22Rv1 (cell line): ENCODE measurements around the gene SDK1.

Experiments used
- H3K27ac ChIP-seq: fragments of 450-650 bp; 2 replicates; pipeline ENCODE4 v1.5.1; 2017
- CTCF ChIP-seq: fragments of 450-650 bp; IDR thresholded peaks from 2 replicates; pipeline ENCODE4 v1.5.1; 2017; ENCODE audit warnings: mild to moderate bottlenecking
- ZFX ChIP-seq: fragments of 450-650 bp; IDR thresholded peaks from 2 replicates; pipeline ENCODE4 v1.6.1; 2017; ENCODE audit warnings: antibody characterized with exemption, borderline replicate concordance

Gene SDK1

DNA sequence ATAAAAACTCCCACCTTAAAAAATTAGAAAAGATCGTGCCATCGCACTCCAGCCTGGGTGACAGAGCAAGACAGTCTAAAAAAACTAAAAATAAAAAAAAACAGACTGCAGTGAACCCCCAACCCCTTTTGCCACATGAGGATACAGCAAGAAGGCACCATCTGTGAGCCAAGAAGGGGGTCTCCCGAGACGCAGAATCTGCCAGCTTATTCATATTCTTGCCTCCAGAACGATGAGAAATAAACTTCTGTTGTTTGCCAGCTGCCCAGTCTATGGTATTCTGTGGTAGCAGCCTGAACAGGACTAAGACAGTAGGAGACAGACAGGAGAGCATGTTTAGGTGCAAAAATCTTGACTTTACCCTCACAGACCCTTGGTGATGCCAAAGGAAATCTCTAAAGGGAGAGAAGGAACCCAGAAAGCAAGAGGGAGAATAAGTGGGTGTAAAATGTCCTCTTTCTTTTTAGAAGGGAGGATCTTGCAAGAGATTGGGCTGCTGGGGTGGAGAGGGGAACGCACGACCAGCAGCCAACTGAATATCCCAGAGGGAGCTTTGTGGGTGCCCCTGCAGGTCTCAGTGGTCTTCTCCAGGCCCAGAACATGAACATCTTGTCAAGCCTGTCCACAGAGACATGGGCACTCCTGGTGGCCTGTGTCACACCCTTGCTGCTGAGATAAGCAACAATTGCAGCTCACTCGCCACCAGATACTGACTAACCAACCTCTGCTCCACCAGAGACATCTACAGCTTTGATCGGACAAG is 980.4 kb downstream of the SDK1 start:
- no peak overlapping the region for H3K27ac ChIP-seq
- TF ChIP-seq ZFX (no peak), CTCF (no peak)

DNA sequence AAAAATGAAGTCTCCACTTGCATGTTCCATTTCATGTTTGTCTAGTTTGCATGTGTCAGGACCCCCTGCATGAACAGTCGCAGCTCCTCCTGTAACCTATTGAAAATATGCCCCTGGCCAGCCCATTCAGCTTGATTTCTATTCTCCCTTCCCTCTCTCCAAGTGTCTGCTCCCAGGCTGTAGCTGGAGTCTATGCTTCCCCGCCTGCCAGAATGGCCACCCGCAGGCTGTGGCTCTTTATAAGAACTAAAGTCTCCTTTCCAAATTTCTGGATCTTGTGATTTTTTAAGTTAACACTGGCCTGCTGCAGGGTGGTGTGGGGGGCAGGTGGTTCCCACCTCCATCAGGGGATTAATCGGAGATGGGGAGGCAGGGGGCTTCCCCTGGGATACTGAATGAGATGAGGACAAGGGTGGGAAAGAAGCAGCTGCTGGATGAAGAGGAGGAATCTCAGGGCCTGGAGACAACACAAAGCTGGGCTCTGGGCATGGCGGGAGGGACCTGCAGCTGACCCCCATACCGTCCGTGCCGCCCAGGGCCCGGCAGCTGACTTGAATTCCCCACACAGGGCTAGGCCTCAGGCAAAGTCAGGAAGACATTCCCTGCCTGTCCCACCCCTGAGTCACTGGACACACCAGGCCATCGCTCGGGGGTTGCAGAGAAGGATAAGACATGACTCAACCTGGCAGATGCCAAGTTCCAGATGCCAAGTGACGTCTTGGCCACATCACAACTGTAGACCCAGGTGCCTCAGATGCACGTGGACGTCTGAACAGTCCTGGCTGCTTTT is 981.6 kb downstream of the SDK1 start:
- H3K27ac ChIP-seq: no peak overlapping the region
- TF ChIP-seq CTCF (no peak), ZFX (no peak)

DNA sequence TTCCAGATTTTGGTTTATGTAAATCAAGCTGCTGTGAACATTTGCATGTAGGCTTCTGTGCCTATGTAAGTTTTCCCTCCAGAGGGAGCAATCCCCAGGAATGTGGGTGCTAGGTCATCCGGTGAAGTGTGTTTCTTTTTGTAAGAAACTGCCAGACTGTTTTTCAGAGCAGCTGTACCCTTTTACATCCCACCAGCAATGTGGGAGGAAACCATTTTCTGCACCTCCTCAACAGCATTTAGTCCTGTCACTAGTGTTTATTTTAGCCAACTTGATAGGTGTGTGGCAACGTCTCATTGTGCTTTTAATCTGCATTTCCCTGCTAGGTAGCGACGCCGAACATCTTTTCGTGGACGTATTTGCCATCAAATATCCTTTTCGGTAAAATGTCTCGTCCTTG is 985.3 kb downstream of the SDK1 start:
- H3K27ac ChIP-seq: no peak overlapping the region
- TF ChIP-seq ZFX: no peak
- no peak for TF ChIP-seq CTCF

- H3K27ac ChIP-seq: no peak overlapping the region
- TF ChIP-seq CTCF: no peak
- TF ChIP-seq ZFX: no peak
Observed at GRCh38 chr7:4288791-4289394, 987.8 kb downstream of the SDK1 start.

DNA sequence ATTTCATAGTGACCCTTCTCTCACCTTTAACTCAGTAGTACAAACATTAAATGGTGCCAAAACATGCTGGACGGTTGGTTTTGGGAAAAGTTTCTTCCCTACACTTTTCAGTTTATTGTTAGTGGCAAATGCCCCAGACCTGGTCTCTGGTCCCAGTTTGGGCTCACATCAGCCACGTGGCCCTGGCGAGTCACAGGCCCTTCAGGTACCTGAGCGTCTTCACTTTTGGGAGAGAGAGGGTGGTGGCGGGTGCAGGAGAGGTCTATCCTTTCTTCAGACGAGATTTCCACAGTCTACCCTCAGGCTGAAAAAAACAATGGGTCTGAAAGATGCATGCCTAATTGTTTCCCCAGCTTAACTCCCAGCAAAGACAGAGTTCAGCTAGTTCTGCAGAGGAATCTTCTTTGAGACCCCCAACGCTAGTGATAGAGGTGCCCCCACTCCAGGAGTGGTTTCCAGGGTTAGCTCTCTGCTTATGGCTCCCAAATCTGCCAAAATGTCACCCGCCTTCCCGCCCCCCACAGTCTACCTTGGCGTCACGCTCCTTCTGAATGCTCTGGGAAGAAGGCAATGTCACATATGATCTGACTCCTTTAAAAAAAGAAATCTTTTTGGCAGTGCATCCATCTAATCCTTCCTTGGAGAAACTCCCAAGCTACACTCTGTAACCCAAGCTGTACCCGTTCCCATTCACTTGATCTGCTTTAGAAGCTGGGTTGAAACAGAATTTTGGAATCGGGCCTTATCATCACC is 996.3 kb downstream of the SDK1 start:
- H3K27ac ChIP-seq: no peak overlapping the region
- no peak for TF ChIP-seq CTCF

- no peak overlapping the region for H3K27ac ChIP-seq
- TF ChIP-seq CTCF (no peak), ZFX (no peak)
Observed at GRCh38 chr7:4297918-4298219, 996.8 kb downstream of the SDK1 start.
